Activated naive CD4-positive, alpha-beta T cell treated with anti-CD3 and anti-CD28 coated beads for 36 hours (primary cell): ENCODE data around the gene NCAN. TPM values are rescaled to one million over a fixed set of nuclear protein-coding genes. Genes with fewer than 3 reads are reported as not detected.
A peak's percentile ranks its signal among the peaks of the same experiment; 100 is the strongest.
"Not testable (repeated sequence)": the region's sequence is repeated elsewhere in the genome, so short reads cannot be mapped to it uniquely, and the experiment has no call there.

Experiments
- CTCF ChIA-PET: fragments of 350-600 bp; sonication (Branson Sonifier 250); formaldehyde crosslinking; loops from one replicate; lab custom pipeline; 2021; ENCODE audit warnings: antibody characterized with exemption; lab: Charles Lee
- DNase-seq: peaks from one replicate; pipeline ENCODE4 v3.0.0-alpha.2; 2020
- H3K27ac Mint-ChIP-seq: one replicate; pipeline ENCODE4 v1.8.0; 2021; ENCODE audit warnings: mild to moderate bottlenecking, mixed read lengths
- H3K27me3 Mint-ChIP-seq: one replicate; pipeline ENCODE4 v1.8.0; 2021; ENCODE audit warnings: low read depth, mixed read lengths
- H3K36me3 Mint-ChIP-seq: one replicate; pipeline ENCODE4 v1.8.0; 2021; ENCODE audit warnings: low read depth, mixed read lengths
- H3K4me1 Mint-ChIP-seq: one replicate; pipeline ENCODE4 v1.8.0; 2021; ENCODE audit warnings: low read depth, mixed read lengths
- H3K4me3 Mint-ChIP-seq: one replicate; pipeline ENCODE4 v1.8.0; 2021; ENCODE audit warnings: mild to moderate bottlenecking, moderate library complexity, mixed read lengths
- H3K9me3 Mint-ChIP-seq: one replicate; pipeline ENCODE4 v1.8.0; 2021; ENCODE audit warnings: mixed read lengths
- intact Hi-C: fragments of 100-400 bp; cut with micrococcal nuclease; formaldehyde crosslinking; loops from one replicate; pipeline ENCODE4 v1.15.1; 2023
- total RNA-seq, 2 experiments: library from RNA; stranded (reverse); gene quantifications; one replicate each; pipeline ENCODE4 v1.2.3, GENCODE V29; 2021

The NCAN gene
- total RNA-seq, 2 experiments from 2014 or later: not detected

DNA sequence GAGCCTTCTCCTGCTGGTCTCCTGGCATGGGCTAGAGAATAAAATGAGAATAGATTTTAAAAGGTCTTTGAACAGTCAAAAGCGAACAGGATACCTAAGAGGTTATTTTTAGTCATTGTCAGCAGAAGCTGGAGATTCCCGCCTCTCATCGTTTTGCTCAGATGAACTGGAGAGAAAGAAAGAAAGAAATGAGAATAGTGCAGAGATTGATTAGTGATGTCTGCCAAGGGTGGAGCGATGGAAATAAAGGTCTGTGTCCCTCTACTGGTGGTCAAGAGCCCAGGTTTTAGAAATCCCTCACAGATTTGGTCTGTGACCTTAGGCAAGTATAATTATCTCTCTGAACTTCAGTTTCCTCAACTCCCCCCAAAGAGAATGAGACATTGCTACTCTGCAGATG lies 5.3 kb downstream of the NCAN start:
- CTCF ChIA-PET: no interaction called here
- Mint-ChIP-seq H3K27ac (no peak overlapping the region), H3K36me3 (no peaks in the 10 kb centered on the region), H3K27me3 (peaks cover 35% of the 10 kb centered on the region), H3K4me3 (no peak overlapping the region), H3K9me3 (no peaks in the 10 kb centered on the region), H3K4me1 (peaks cover 2% of the 10 kb centered on the region)
- DNase-seq: no peak
- intact Hi-C loops: no loop called here

DNA sequence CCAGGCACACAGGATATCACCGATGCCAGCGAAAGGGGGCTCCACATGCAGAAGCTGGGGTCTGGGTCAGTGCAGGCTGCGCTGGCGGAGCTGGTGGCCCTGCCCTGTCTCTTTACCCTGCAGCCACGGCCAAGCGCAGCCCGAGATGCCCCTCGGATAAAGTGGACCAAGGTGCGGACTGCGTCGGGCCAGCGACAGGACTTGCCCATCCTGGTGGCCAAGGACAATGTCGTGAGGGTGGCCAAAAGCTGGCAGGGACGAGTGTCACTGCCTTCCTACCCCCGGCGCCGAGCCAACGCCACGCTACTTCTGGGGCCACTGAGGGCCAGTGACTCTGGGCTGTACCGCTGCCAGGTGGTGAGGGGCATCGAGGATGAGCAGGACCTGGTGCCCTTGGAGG lies 7.2 kb downstream of the NCAN start:
- Mint-ChIP-seq H3K4me1 (peaks cover 2% of the 10 kb centered on the region), H3K9me3 (no peaks in the 10 kb centered on the region), H3K36me3 (no peaks in the 10 kb centered on the region), H3K27ac (no peak overlapping the region), H3K4me3 (no peak overlapping the region), H3K27me3 (peaks cover 25% of the 10 kb centered on the region)
- CTCF ChIA-PET: no interaction called here
- no peak for DNase-seq
- intact Hi-C loops: no loop called here

GRCh38 chr19:19221000-19221399 lies 9.2 kb downstream of the NCAN start:
- DNase-seq, H3K36me3 Mint-ChIP-seq, H3K4me3 Mint-ChIP-seq, H3K9me3 Mint-ChIP-seq, H3K4me1 Mint-ChIP-seq, H3K27ac Mint-ChIP-seq, intact Hi-C loops: not testable (repeated sequence)
- CTCF ChIA-PET: interaction anchor here (0.6 kb wide), 2 partner anchors 17 to 143 kb away, joined by 3 read pairs; no protein-coding TSS in a partner anchor
- peaks cover 13% of the 10 kb centered on the region for H3K27me3 Mint-ChIP-seq

GRCh38 chr19:19223060-19223459 lies 11.3 kb downstream of the NCAN start:
- no peak for DNase-seq
- Mint-ChIP-seq H3K27me3 (peaks cover 5% of the 10 kb centered on the region), H3K9me3 (no peaks in the 10 kb centered on the region), H3K4me3 (no peak overlapping the region), H3K36me3 (no peaks in the 10 kb centered on the region), H3K27ac (no peak overlapping the region), H3K4me1 (peaks cover 2% of the 10 kb centered on the region)
- intact Hi-C loops: no loop called here
- CTCF ChIA-PET: interaction anchor here (1.0 kb wide), 1 partner anchor 35 kb away, joined by 3 read pairs; no protein-coding TSS in a partner anchor

DNA sequence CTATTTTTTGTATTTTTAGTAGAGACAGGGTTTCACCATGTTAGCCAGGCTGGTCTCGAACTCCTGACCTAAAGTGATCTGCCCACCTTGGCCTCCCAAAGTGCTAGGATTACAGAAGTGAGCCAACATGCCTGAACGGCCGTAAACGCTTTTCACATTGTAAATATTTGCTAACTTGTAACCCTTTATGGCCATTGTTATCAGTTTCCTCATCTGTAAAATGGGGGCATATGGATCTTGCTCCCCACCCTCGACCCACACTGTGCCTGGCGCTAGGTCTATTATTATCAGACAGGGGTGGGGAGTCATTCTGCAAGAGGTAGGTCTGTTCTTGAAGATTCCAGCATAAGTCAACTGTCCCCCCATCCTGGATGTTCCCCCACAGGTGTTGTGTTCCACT lies 11.9 kb downstream of the NCAN start:
- peaks cover 8% of the 10 kb centered on the region for H3K27me3 Mint-ChIP-seq
- H3K36me3 Mint-ChIP-seq: no peaks in the 10 kb centered on the region
- no peak overlapping the region for H3K4me3 Mint-ChIP-seq
- no peaks in the 10 kb centered on the region for H3K9me3 Mint-ChIP-seq
- CTCF ChIA-PET: interaction anchor here (1.0 to 2.2 kb wide), 2 partner anchors 76 to 267 kb away, joined by 3 to 6 read pairs; no protein-coding TSS in a partner anchor
- DNase-seq: no peak
- H3K4me1 Mint-ChIP-seq: peaks cover 2% of the 10 kb centered on the region
- no peak overlapping the region for H3K27ac Mint-ChIP-seq
- intact Hi-C loops: no loop called here

DNA sequence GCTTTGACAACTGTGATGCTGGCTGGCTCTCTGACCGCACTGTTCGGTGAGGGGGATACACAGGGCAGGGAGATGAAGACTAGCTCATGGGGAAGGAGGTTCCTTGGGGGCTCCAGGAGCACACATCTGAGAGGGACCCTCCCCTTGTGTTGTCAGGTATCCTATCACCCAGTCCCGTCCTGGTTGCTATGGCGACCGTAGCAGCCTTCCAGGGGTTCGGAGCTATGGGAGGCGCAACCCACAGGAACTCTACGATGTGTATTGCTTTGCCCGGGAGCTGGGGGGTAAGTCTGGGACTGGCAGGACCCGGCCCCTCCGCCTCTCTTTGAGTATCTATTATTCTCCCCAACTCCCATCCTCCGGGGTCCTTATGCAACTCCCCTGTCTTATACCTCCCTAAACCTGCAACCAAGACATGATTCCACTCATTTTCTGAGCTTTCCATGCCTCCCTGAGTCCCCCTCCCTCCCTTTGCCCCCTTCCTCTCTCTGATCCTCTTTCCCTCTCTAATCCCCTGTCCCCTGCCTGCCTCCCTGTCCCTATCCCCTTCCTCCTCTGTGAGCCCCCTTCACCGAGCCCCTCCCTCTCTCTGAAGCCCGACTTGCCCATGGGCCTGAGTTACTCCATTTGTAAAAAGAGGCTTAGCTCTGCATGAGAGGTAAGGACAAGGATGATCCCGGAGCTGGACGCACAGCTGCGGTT lies 12.5 kb downstream of the NCAN start:
- DNase-seq: no peak
- no peaks in the 10 kb centered on the region for H3K36me3 Mint-ChIP-seq
- peaks cover 12% of the 10 kb centered on the region for H3K27me3 Mint-ChIP-seq
- CTCF ChIA-PET: interaction anchor here (0.5 to 2.2 kb wide), 9 partner anchors 10 to 771 kb away, joined by 3 to 8 read pairs (median 4); partner anchors contain the start of gene NR2C2AP
- H3K4me1 Mint-ChIP-seq: peaks cover 2% of the 10 kb centered on the region
- intact Hi-C loops: no loop called here
- H3K9me3 Mint-ChIP-seq: no peaks in the 10 kb centered on the region
- H3K27ac Mint-ChIP-seq: no peak overlapping the region
- peak overlapping the region; percentile 29 for H3K4me3 Mint-ChIP-seq

- CTCF ChIA-PET: interaction anchor here (0.6 to 2.2 kb wide), 10 partner anchors 9 to 772 kb away, joined by 3 to 8 read pairs (median 4); partner anchors contain the start of gene NR2C2AP
- Mint-ChIP-seq H3K4me3 (peak overlapping the region; percentile 56), H3K27me3 (peaks cover 12% of the 10 kb centered on the region), H3K27ac (no peak overlapping the region), H3K4me1 (peaks cover 2% of the 10 kb centered on the region), H3K36me3 (no peaks in the 10 kb centered on the region), H3K9me3 (no peaks in the 10 kb centered on the region)
- intact Hi-C loops: loop anchor here (1.0 kb wide), 4 partner anchors 22 to 79 kb away; partner anchors contain the start of genes BORCS8, NR2C2AP and RFXANK
- peak; percentile 81 for DNase-seq
Observed at GRCh38 chr19:19224852-19225494, 13.2 kb downstream of the NCAN start.

DNA sequence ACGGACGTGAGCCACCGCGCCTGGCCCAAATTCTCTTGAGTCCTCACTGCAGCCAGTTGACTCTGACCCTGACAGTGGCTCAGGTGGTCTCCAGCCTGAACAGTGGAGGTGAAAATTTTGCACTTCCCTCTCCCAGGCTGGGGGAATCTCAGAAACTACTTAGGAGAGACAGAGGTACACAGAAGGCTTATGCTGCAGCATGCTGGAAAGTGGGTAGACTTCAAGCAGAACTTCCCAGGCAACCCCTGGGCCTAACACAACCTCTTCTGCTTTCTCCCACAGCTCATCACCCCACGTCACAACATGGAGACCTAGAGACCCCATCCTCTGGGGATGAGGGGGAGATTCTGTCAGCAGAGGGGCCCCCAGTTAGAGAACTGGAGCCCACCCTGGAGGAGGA lies 14.4 kb downstream of the NCAN start:
- peaks cover 12% of the 10 kb centered on the region for H3K27me3 Mint-ChIP-seq

DNA sequence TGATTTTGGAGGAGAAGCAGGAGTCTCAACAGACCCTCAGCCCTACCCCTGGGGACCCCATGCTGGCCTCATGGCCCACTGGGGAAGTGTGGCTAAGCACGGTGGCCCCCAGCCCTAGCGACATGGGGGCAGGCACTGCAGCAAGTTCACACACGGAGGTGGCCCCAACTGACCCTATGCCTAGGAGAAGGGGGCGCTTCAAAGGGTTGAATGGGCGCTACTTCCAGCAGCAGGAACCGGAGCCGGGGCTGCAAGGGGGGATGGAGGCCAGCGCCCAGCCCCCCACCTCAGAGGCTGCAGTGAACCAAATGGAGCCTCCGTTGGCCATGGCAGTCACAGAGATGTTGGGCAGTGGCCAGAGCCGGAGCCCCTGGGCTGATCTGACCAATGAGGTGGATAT lies 14.9 kb downstream of the NCAN start:
- peaks cover 12% of the 10 kb centered on the region for H3K27me3 Mint-ChIP-seq
- no peaks in the 10 kb centered on the region for H3K9me3 Mint-ChIP-seq
- no peak for DNase-seq
- CTCF ChIA-PET: interaction anchor here (1.3 kb wide), 1 partner anchor 24 kb away, joined by 4 read pairs; the partner anchor contains the start of gene NR2C2AP
- no peak overlapping the region for H3K27ac Mint-ChIP-seq
- intact Hi-C loops: no loop called here
- peaks cover 2% of the 10 kb centered on the region for H3K4me1 Mint-ChIP-seq
- no peaks in the 10 kb centered on the region for H3K36me3 Mint-ChIP-seq
- H3K4me3 Mint-ChIP-seq: no peak overlapping the region

More for the DNA sequence above, 14.4 kb downstream of the NCAN start:
- Mint-ChIP-seq H3K9me3 (no peaks in the 10 kb centered on the region), H3K36me3 (no peaks in the 10 kb centered on the region), H3K4me1 (peaks cover 2% of the 10 kb centered on the region), H3K4me3 (no peak overlapping the region), H3K27ac (no peak overlapping the region)
- CTCF ChIA-PET: interaction anchor here (0.9 to 1.7 kb wide), 3 partner anchors 8 to 95 kb away, joined by 3 to 8 read pairs (median 4); partner anchors contain the start of gene NR2C2AP
- no peak for DNase-seq
- intact Hi-C loops: no loop called here

DNA sequence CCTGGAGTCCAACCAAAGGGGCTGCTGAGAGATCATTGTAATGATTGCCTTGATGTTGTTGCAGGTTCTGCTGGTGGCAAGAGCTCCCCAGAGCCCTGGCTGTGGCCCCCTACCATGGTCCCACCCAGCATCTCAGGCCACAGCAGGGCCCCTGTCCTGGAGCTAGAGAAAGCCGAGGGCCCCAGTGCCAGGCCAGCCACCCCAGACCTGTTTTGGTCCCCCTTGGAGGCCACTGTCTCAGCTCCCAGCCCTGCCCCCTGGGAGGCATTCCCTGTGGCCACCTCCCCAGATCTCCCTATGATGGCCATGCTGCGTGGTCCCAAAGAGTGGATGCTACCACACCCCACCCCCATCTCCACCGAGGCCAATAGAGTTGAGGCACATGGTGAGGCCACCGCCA lies 15.5 kb downstream of the NCAN start:
- Mint-ChIP-seq H3K9me3 (no peaks in the 10 kb centered on the region), H3K4me1 (peaks cover 2% of the 10 kb centered on the region), H3K27me3 (peaks cover 12% of the 10 kb centered on the region), H3K27ac (no peak overlapping the region), H3K36me3 (no peaks in the 10 kb centered on the region), H3K4me3 (no peak overlapping the region)
- CTCF ChIA-PET: interaction anchor here (1.3 kb wide), 1 partner anchor 24 kb away, joined by 4 read pairs; the partner anchor contains the start of gene NR2C2AP
- no peak for DNase-seq
- intact Hi-C loops: no loop called here

DNA sequence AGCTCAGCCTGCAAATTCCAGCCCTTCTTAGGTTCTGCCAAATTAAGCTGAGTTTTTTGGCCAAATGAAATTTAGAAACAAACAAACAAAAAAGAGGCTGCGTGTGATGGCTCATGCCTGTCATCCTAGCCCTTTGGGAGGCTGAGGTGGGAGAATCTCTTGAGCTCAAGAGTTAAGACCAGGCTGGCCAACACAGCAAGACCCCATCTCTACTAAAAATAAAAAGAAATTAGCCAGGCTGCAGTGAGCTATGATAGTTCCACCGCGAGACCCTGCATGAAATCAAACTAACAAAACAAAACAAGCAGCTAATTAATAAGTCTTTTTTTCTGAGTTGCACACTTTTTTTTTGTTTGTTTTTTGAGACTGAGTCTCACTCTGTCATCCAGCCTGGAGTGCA lies 17.9 kb downstream of the NCAN start:
- Mint-ChIP-seq H3K4me3 (no peak overlapping the region), H3K9me3 (peaks cover 12% of the 10 kb centered on the region), H3K27ac (no peak overlapping the region), H3K27me3 (peaks cover 7% of the 10 kb centered on the region), H3K36me3 (no peaks in the 10 kb centered on the region), H3K4me1 (peaks cover 2% of the 10 kb centered on the region)
- no peak for DNase-seq
- intact Hi-C loops: no loop called here
- CTCF ChIA-PET: interaction anchor here (0.9 to 1.5 kb wide), 2 partner anchors 84 to 86 kb away, joined by 3 to 4 read pairs; no protein-coding TSS in a partner anchor

- H3K36me3 Mint-ChIP-seq: no peaks in the 10 kb centered on the region
- peaks cover 7% of the 10 kb centered on the region for H3K27me3 Mint-ChIP-seq
- CTCF ChIA-PET: interaction anchor here (0.6 kb wide), 1 partner anchor 775 kb away, joined by 3 read pairs; no protein-coding TSS in a partner anchor
- no peak for DNase-seq
- no peaks in the 10 kb centered on the region for H3K4me1 Mint-ChIP-seq
- no peak overlapping the region for H3K27ac Mint-ChIP-seq
- peaks cover 17% of the 10 kb centered on the region for H3K9me3 Mint-ChIP-seq
- intact Hi-C loops: no loop called here
- no peak overlapping the region for H3K4me3 Mint-ChIP-seq
Observed at GRCh38 chr19:19230999-19231398, 19.2 kb downstream of the NCAN start.
